HepG2 (cell line): ENCODE results near the gene RHOXF1. TPM values are rescaled to one million over a fixed set of nuclear protein-coding genes. Genes with fewer than 3 reads are reported as not detected.

Source experiments
- ATAC-seq: fragments of 200-7000 bp; cut with Tn5 transposase; 3 replicates; pipeline ENCODE4 v1.9.1; 2020; ENCODE audit warnings: mild to moderate bottlenecking, moderate library complexity
- BruUV-seq: library from RNA; stranded (reverse); fragments of 400-500 nt; replicated peaks from 2 replicates; lab custom pipeline; 2021; lab: Mats Ljungman, UMichigan
- CTCF ChIA-PET: fragments of 300-600 bp; formaldehyde crosslinking; extraction: SDS; loops from one replicate; lab custom pipeline; 2021; ENCODE audit warnings: low total read pairs, inconsistent platforms, low intra/inter-chr PET ratio; lab: Yijun Ruan, JAX
- POLR2A ChIA-PET: fragments of 350-600 bp; sonication (Branson Sonifier 250); formaldehyde crosslinking; loops from one replicate; lab custom pipeline; 2020; ENCODE audit warnings: antibody characterized with exemption, inconsistent platforms; lab: Yijun Ruan, JAX
- DNase-seq: peaks from one replicate; pipeline ENCODE4 v3.0.0-alpha.2; 2015; ENCODE audit warnings: low spot score
- FAIRE-seq: peaks from 3 replicates; lab custom pipeline; 2011; peaks lifted over from hg19 to GRCh38; lab: Jason Lieb, UNC
- H2AFZ ChIP-seq: one replicate; pipeline ENCODE4 v1.6.1; 2011; ENCODE audit warnings: low read length, inconsistent platforms
- H3K27ac ChIP-seq: fragments of 300-600 bp; 3 replicates; pipeline ENCODE4 v1.8.0; 2011; ENCODE audit warnings: mixed run types, mild to moderate bottlenecking, mixed read lengths, low read length, inconsistent platforms; ENCODE audit not compliant: insufficient read depth; ENCODE audit errors: extremely low read length
- H3K27me3 ChIP-seq, 2 experiments: fragments of 200-600 bp in 1 of 2; 2 replicates in 1 of 2; 3 replicates in 1 of 2; pipeline versions ENCODE4 v1.6.0 to v1.8.0; 2011; ENCODE audit warnings: low read length in 2 of 2, mild to moderate bottlenecking in 2 of 2, moderate library complexity in 2 of 2, inconsistent platforms in 1 of 2; ENCODE audit not compliant: insufficient read depth in 2 of 2, control insufficient read depth in 1 of 2
- H3K36me3 ChIP-seq, 2 experiments: fragments of 200-600 bp in 1 of 2; replicated peaks in 1 of 2; 2 replicates in 1 of 2; 3 replicates in 1 of 2; pipeline versions ENCODE4 v1.5.1 to v1.8.0; 2011; ENCODE audit warnings: low read length in 2 of 2, inconsistent platforms in 1 of 2; ENCODE audit not compliant: insufficient read depth in 2 of 2, control insufficient read depth in 1 of 2
- H3K4me1 ChIP-seq: 2 replicates; pipeline ENCODE4 v1.5.1; 2012; ENCODE audit warnings: low read length, inconsistent platforms; ENCODE audit not compliant: insufficient read depth
- H3K4me2 ChIP-seq: 2 replicates; pipeline ENCODE4 v1.6.0; 2011; ENCODE audit warnings: low read depth, low read length, inconsistent platforms
- H3K4me3 ChIP-seq, 3 experiments: fragments of 200-600 bp in 1 of 3; sonication (generic), shearing (Covaris generic) in 1 of 3; replicated peaks in 1 of 3; 2 replicates each; pipeline ENCODE4 v1.5.1; 2011 to 2016; ENCODE audit warnings: low read length in 3 of 3, inconsistent platforms in 2 of 3, low read depth in 2 of 3, mild to moderate bottlenecking in 2 of 3, control low read depth in 1 of 3, mixed read lengths in 1 of 3; ENCODE audit not compliant: insufficient read depth in 1 of 3
- H3K79me2 ChIP-seq: one replicate; pipeline ENCODE4 v1.6.1; 2011; ENCODE audit warnings: low read length, inconsistent platforms; ENCODE audit not compliant: insufficient read depth
- H3K9ac ChIP-seq: 2 replicates; pipeline ENCODE4 v1.6.0; 2011; ENCODE audit warnings: mild to moderate bottlenecking, low read depth, low read length, inconsistent platforms; ENCODE audit not compliant: insufficient read depth
- H3K9me3 ChIP-seq: 2 replicates; pipeline ENCODE4 v1.5.1; 2012; ENCODE audit warnings: mild to moderate bottlenecking, low read length
- H4K20me1 ChIP-seq: 2 replicates; pipeline ENCODE4 v1.6.0; 2011; ENCODE audit warnings: inconsistent platforms, mild to moderate bottlenecking, low read length, moderate library complexity; ENCODE audit not compliant: insufficient read depth
- FOXK1 ChIP-seq: sonication (generic); formaldehyde crosslinking; IDR thresholded peaks from 2 replicates; pipeline ENCODE4 v1.4.0; 2020; ENCODE audit warnings: low read depth, missing genetic modification reagents, borderline replicate concordance
- HNF1A ChIP-seq, 2 experiments: sonication (generic) in 1 of 2; formaldehyde crosslinking in 1 of 2; IDR thresholded peaks; 2 replicates each; pipeline versions ENCODE4 v1.4.0 to v1.6.1; 2016 to 2020; ENCODE audit warnings: borderline replicate concordance in 1 of 2, low read depth in 1 of 2, mild to moderate bottlenecking in 1 of 2, missing genetic modification reagents in 1 of 2
- SNAI1 ChIP-seq: sonication (generic); formaldehyde crosslinking; IDR thresholded peaks from 2 replicates; pipeline ENCODE4 v1.5.0; 2020; ENCODE audit warnings: mild to moderate bottlenecking, missing genetic modification reagents, borderline replicate concordance
- SP5 ChIP-seq: IDR thresholded peaks from 2 replicates; pipeline ENCODE4 v1.6.1; 2016; ENCODE audit warnings: low read depth, borderline replicate concordance
- ZNF207 ChIP-seq: fragments of 450-650 bp; IDR thresholded peaks from 2 replicates; pipeline ENCODE4 v1.6.1; 2016; ENCODE audit warnings: antibody characterized with exemption, borderline replicate concordance
- ZNF607 ChIP-seq: sonication (generic); formaldehyde crosslinking; IDR thresholded peaks from 2 replicates; pipeline ENCODE4 v1.5.1; 2020; ENCODE audit warnings: missing genetic modification reagents, mild to moderate bottlenecking, borderline replicate concordance
- WGBS: methylation state at CpG from one replicate; pipeline ENCODE4 v1.1.6; 2017; ENCODE audit warnings: low lambda C conversion rate; 5-methylcytosine and 5-hydroxymethylcytosine counted together
- in situ Hi-C: cut with HindIII; loops from 2 replicates; pipeline ENCODE4 v1.10.0; 2017; ENCODE audit warnings: low pct_unique_long_range_greater_than_20kb; ENCODE audit not compliant: extremely low pct_ligation_motif_present
- intact Hi-C: fragments of 100-400 bp; cut with micrococcal nuclease; formaldehyde crosslinking; loops from one replicate; pipeline ENCODE4 v1.10.0; 2022; ENCODE audit not compliant: unreplicated experiment
- polyA plus RNA-seq, 8 experiments: library from polyadenylated mRNA; depleted of rRNA in 3 of 8; stranded (reverse) in 7 of 8; unstranded in 1 of 8; fragments of >200 nt; fragmentation: Illumina TruSeq in 4 of 8; extraction: Trizol in 4 of 8; gene quantifications; 2 replicates each; pipeline versions ENCODE4 v1.2.1 to v1.2.3, GENCODE V29; 2011 to 2016; ENCODE audit warnings: low read depth in 4 of 8, missing spikeins in 1 of 8, mixed read lengths in 1 of 8; ENCODE audit not compliant: insufficient read depth in 1 of 8
- total RNA-seq, 5 experiments: library from RNA; depleted of rRNA; stranded (reverse); fragments of >200 nt; fragmentation: Illumina TruSeq; extraction: Trizol; gene quantifications; 2 replicates each; pipeline ENCODE4 v1.2.3, GENCODE V29; 2016; ENCODE audit warnings: low read depth in 1 of 5

The RHOXF1 gene
- total and polyA plus RNA-seq, 2 of the 13 experiments (the other 11 are each of a cell fraction or from before 2014, with no cell fraction given) = not detected

DNA sequence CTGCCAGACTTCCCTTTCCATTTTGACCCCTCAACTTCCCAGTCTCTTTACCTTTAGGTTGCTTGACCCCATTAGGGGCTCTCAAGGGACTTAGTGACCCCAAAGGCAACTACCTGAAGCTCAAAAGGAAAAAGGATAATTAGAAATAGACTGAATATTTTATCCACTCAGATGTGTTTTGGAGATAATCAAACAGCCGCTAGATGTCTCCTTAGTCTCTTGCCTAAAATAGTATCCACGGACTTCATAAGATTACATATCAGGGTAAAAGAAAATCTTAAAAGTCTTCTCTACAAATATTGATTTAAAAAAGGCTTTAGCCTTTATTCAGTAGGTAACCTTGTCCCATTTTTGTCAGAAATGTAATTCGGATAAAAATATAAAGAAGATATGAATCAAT, 21.7 kb upstream of the RHOXF1 start:
- no peak for ATAC-seq
- DNase-seq = no peak
- intact Hi-C loops = no loop called here

More for the DNA sequence above, 21.7 kb upstream of the RHOXF1 start:
- ChIA-PET POLR2A (no interaction called here), CTCF (no interaction called here)
- no peak overlapping the region for H3K9ac ChIP-seq
- no peaks in the 10 kb centered on the region for H3K36me3 ChIP-seq
- no TSS peak for BruUV-seq
- in situ Hi-C loops = loop anchor here (25.0 kb wide), 1 partner anchor 150 kb away; no protein-coding TSS in a partner anchor
- no peaks in the 10 kb centered on the region for H3K4me1 ChIP-seq
- H3K4me2 ChIP-seq = no peak overlapping the region
- H3K27me3 ChIP-seq = no peaks in the 10 kb centered on the region
- H2AFZ ChIP-seq = no peak overlapping the region
- 9% methylated on average over 3 of the region's 3 CpGs for WGBS
- FAIRE-seq = no peak
- no peak overlapping the region for H3K27ac ChIP-seq
- H4K20me1 ChIP-seq = no peaks in the 10 kb centered on the region
- TF ChIP-seq FOXK1 (CRISPR knock-in tag) (no peak), HNF1A (IDR thresholded peaks at IDR 0.05; ENCODE audit: low read depth) (no peak), HNF1A (CRISPR knock-in tag; IDR thresholded peaks at IDR 0.05; ENCODE audit: borderline replicate concordance) (no peak), ZNF207 (no peak), SP5 (CRISPR knock-in tag) (no peak), ZNF607 (no peak), SNAI1 (CRISPR knock-in tag) (no peak)
- no peaks in the 10 kb centered on the region for H3K79me2 ChIP-seq
- H3K4me3 ChIP-seq = no peak overlapping the region
- H3K9me3 ChIP-seq = no peaks in the 10 kb centered on the region
